SK-N-SH (cell line): Measurements from ENCODE around the gene ALPK3. TPM values are rescaled to one million over a fixed set of nuclear protein-coding genes. Genes with fewer than 3 reads are reported as not detected.
"Not testable (repeated sequence)": the region's sequence is repeated elsewhere in the genome, so short reads cannot be mapped to it uniquely, and the experiment has no call there.

Experiments used
- CTCF ChIA-PET: fragments of 300-600, 350-600 bp; formaldehyde crosslinking; extraction: SDS; loops from one replicate; lab custom pipeline; 2021; lab: Yijun Ruan, JAX
- POLR2A ChIA-PET: fragments of 350-600 bp; sonication (Branson Sonifier 250); formaldehyde crosslinking; extraction: SDS; loops from one replicate; lab custom pipeline; 2020; ENCODE audit warnings: antibody characterized with exemption, inconsistent platforms; lab: Yijun Ruan, JAX
- DNase-seq: peaks from one replicate; pipeline ENCODE4 v3.0.0; 2012
- H2AFZ ChIP-seq: fragments of 200-600 bp; sonication (generic); 2 replicates; pipeline ENCODE4 v1.8.1; 2016; ENCODE audit warnings: antibody characterized with exemption, mild to moderate bottlenecking, low read depth
- H3F3A ChIP-seq: fragments of 200-600 bp; sonication (generic); replicated peaks from 2 replicates; pipeline ENCODE3; 2016; ENCODE audit warnings: antibody characterized with exemption, mild to moderate bottlenecking; ENCODE audit not compliant: insufficient read depth
- H3K27ac ChIP-seq, 2 experiments: fragments of 200-500 bp in 1 of 2; fragments of 200-600 bp in 1 of 2; sonication (Bioruptor generic) in 1 of 2; sonication (generic), shearing (Covaris generic) in 1 of 2; 2 replicates each; pipeline versions ENCODE4 v1.5.1 to v1.6.1; 2014 to 2016; ENCODE audit warnings: low read depth in 2 of 2, inconsistent platforms in 1 of 2, low read length in 1 of 2, mild to moderate bottlenecking in 1 of 2, mixed read lengths in 1 of 2
- H3K27me3 ChIP-seq: fragments of 200-600 bp; sonication (generic), shearing (Covaris generic); 2 replicates; pipeline ENCODE4 v1.6.1; 2016; ENCODE audit warnings: mixed run types; ENCODE audit not compliant: insufficient read depth
- H3K36me3 ChIP-seq, 2 experiments: fragments of 200-500 bp in 1 of 2; fragments of 200-600 bp in 1 of 2; sonication (Bioruptor generic) in 1 of 2; sonication (generic) in 1 of 2; replicated peaks in 1 of 2; 2 replicates each; pipeline versions ENCODE3 to v1.5.1; 2014 to 2016; ENCODE audit warnings: low read length in 1 of 2, mild to moderate bottlenecking in 1 of 2; ENCODE audit not compliant: insufficient read depth in 2 of 2, control insufficient read depth in 1 of 2
- H3K4me1 ChIP-seq, 2 experiments: fragments of 200-500 bp in 1 of 2; fragments of 200-600 bp in 1 of 2; sonication (Bioruptor generic) in 1 of 2; sonication (generic), shearing (Covaris generic) in 1 of 2; 2 replicates each; pipeline versions ENCODE4 v1.5.1 to v1.6.1; 2014 to 2016; ENCODE audit warnings: low read depth in 1 of 2, low read length in 1 of 2, mixed run types in 1 of 2; ENCODE audit not compliant: insufficient read depth in 2 of 2, control insufficient read depth in 1 of 2
- H3K4me2 ChIP-seq: fragments of 200-600 bp; sonication (generic), shearing (Covaris generic); 2 replicates; pipeline ENCODE4 v1.6.1; 2017; ENCODE audit warnings: mixed run types
- H3K4me3 ChIP-seq, 2 experiments: fragments of 200-500 bp in 1 of 2; fragments of 200-600 bp in 1 of 2; sonication (Bioruptor generic) in 1 of 2; sonication (generic), shearing (Covaris generic) in 1 of 2; 2 replicates each; pipeline versions ENCODE4 v1.5.1 to v1.8.1; 2014 to 2016; ENCODE audit warnings: low read depth in 2 of 2, inconsistent platforms in 1 of 2, low read length in 1 of 2, mild to moderate bottlenecking in 1 of 2, mixed read lengths in 1 of 2, moderate library complexity in 1 of 2
- H3K79me2 ChIP-seq: fragments of 200-600 bp; sonication (generic); 2 replicates; pipeline ENCODE4 v1.8.1; 2017; ENCODE audit warnings: mild to moderate bottlenecking; ENCODE audit not compliant: insufficient read depth
- H3K9ac ChIP-seq: fragments of 200-600 bp; sonication (generic); 2 replicates; pipeline ENCODE4 v1.6.1; 2017; ENCODE audit warnings: mixed run types
- H3K9me2 ChIP-seq: fragments of 200-600 bp; sonication (generic); 2 replicates; pipeline ENCODE4 v1.6.1; 2017; ENCODE audit warnings: mixed run types
- H3K9me3 ChIP-seq: fragments of 200-600 bp; sonication (generic); 2 replicates; pipeline ENCODE4 v1.6.1; 2017; ENCODE audit warnings: mixed run types, mild to moderate bottlenecking, moderate library complexity
- H4K20me1 ChIP-seq: fragments of 200-600 bp; sonication (generic); 2 replicates; pipeline ENCODE4 v1.6.1; 2017; ENCODE audit warnings: mild to moderate bottlenecking, mixed run types; ENCODE audit not compliant: insufficient read depth
- CHD2 ChIP-seq: fragments of 150-350 bp; IDR thresholded peaks from 2 replicates; pipeline ENCODE4 v1.6.1; 2018; ENCODE audit warnings: low read length; ENCODE audit not compliant: partially characterized antibody
- EP300 ChIP-seq, 2 experiments: IDR thresholded peaks; 2 replicates each; pipeline versions ENCODE4 v1.4.0 to v1.6.1; 2012; ENCODE audit warnings: borderline replicate concordance in 1 of 2, low read depth in 1 of 2, low read length in 1 of 2
- EZH2phosphoT487 ChIP-seq: fragments of 200-600 bp; sonication (generic); IDR thresholded peaks from 2 replicates; pipeline ENCODE4 v1.6.1; 2017; ENCODE audit warnings: low read depth, mixed run types, mild to moderate bottlenecking, antibody characterized with exemption, moderate library complexity, borderline replicate concordance
- FOSL2 ChIP-seq: IDR thresholded peaks from 2 replicates; pipeline ENCODE4 v1.4.0; 2012; ENCODE audit warnings: low read depth, mild to moderate bottlenecking, moderate library complexity, borderline replicate concordance
- FOXJ3 ChIP-seq: sonication (generic); formaldehyde crosslinking; IDR thresholded peaks from 2 replicates; pipeline ENCODE4 v1.5.1; 2020; ENCODE audit warnings: mild to moderate bottlenecking, missing genetic modification reagents
- GATA2 ChIP-seq: sonication (generic); formaldehyde crosslinking; IDR thresholded peaks from 2 replicates; pipeline ENCODE4 v1.5.0; 2020; ENCODE audit warnings: mild to moderate bottlenecking, missing genetic modification reagents
- MEF2A ChIP-seq: IDR thresholded peaks from 2 replicates; pipeline ENCODE4 v1.4.0; 2012; ENCODE audit warnings: low read depth, borderline replicate concordance
- RAD21 ChIP-seq: IDR thresholded peaks from 2 replicates; pipeline ENCODE4 v1.6.1; 2012; ENCODE audit warnings: mild to moderate bottlenecking, low read length
- RCOR1 ChIP-seq: fragments of 150-350 bp; IDR thresholded peaks from 2 replicates; pipeline ENCODE4 v1.6.1; 2017; ENCODE audit warnings: antibody characterized with exemption, low read length
- SMC3 ChIP-seq: IDR thresholded peaks from 2 replicates; pipeline ENCODE4 v1.6.1; 2012; ENCODE audit warnings: low read depth, low read length, improper control_type of control experiment
- TAF1 ChIP-seq: IDR thresholded peaks from 2 replicates; pipeline ENCODE4 v1.6.1; 2012; ENCODE audit warnings: low read depth, mild to moderate bottlenecking, low read length, moderate library complexity, borderline replicate concordance
- TCF12 ChIP-seq: IDR thresholded peaks from 2 replicates; pipeline ENCODE4 v1.4.0; 2012
- TEAD4 ChIP-seq: IDR thresholded peaks from 2 replicates; pipeline ENCODE4 v1.4.0; 2012; ENCODE audit warnings: mild to moderate bottlenecking, borderline replicate concordance; ENCODE audit not compliant: insufficient read depth
- WGBS: methylation state at CpG from one replicate; pipeline ENCODE4 v1.1.6; 2017; ENCODE audit warnings: low lambda C conversion rate; 5-methylcytosine and 5-hydroxymethylcytosine counted together
- polyA plus RNA-seq, 3 experiments: library from polyadenylated mRNA; depleted of rRNA; stranded (reverse); fragments of >200 nt; gene quantifications; 2 replicates each; pipeline ENCODE4 v1.2.3, GENCODE V29; 2012
- TF ChIP-seq, protein P1 (sequence below): fragments of 200-600 bp; sonication (generic); IDR thresholded peaks from 2 replicates; pipeline ENCODE4 v1.6.1; 2017; ENCODE audit warnings: antibody characterized with exemption, mild to moderate bottlenecking, moderate library complexity
- TF ChIP-seq, protein P2 (sequence below): fragments of 150-350 bp; IDR thresholded peaks from 2 replicates; pipeline ENCODE4 v1.6.1; 2016; ENCODE audit warnings: mild to moderate bottlenecking, low read depth, low read length
- TF ChIP-seq, protein P3 (sequence below): IDR thresholded peaks from 2 replicates; pipeline ENCODE4 v1.4.0; 2012; ENCODE audit warnings: low read depth, borderline replicate concordance
- TF ChIP-seq, protein P4 (sequence below): IDR thresholded peaks from 2 replicates; pipeline ENCODE4 v1.4.0; 2012; ENCODE audit warnings: low read depth

The ALPK3 gene
- polyA plus RNA-seq, 1 of the 3 experiments (the other 2 are of a cell fraction) = 0.16 TPM

DNA sequence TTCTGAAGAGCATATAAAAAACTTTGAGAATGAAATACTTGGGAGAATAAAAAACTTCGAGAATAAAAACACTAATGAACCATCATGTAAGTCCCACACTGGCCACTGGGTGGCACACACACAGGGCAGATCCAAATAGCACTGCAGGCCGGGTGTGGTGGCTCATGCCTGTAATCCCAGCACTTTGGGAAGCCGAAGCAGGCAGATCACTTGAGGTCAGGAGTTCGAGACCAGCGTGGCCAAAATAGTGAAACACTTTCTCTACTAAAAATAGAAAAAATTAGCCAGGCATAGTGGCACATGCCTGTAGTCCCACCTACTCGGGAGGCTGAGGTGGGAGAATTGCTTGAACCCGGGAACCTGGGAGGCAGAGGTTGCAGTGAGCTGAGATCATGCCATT is 28.5 kb downstream of the ALPK3 start:
- CTCF ChIA-PET = interaction anchor here (0.7 to 4.2 kb wide), 12 partner anchors 8 to 247 kb away, joined by 3 to 38 read pairs (median 3); no protein-coding TSS in a partner anchor
- DNase-seq = peak; percentile 55

DNA sequence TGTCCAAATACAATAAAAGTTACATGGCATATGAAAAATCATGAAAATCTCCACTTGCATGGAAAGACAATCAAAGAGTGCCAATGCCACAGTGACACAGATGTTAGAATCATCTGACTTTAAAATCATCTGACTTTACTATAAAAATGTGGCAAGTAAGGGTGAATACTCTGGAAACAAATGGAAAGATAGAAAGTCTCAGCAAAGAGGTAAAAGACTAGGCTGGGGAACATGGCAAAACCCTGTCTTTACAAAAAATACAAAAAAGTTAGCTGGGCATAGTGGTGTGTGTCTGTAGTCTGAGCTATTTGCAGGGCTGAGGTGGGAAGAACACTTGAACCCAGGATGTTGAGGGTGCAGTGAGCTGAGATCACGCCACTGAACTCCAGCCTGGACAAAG is 29.1 kb downstream of the ALPK3 start:
- ChIA-PET POLR2A (no interaction called here), CTCF (interaction anchor here (0.6 to 4.2 kb wide), 7 partner anchors 14 to 247 kb away, joined by 3 to 38 read pairs (median 4); no protein-coding TSS in a partner anchor)
- 75% methylated on average over 1 of the region's 1 CpG for WGBS
- Histone ChIP-seq H3K9me2 (no peaks in the 10 kb centered on the region), H3K9ac (no peak overlapping the region), H3K27ac (no peak overlapping the region), H3K36me3 (no peaks in the 10 kb centered on the region), H3K4me3 (no peak overlapping the region), H3K4me1 (peaks cover 0 to 1% of the 10 kb centered on the region in 2 experiments; a peak in 1 of 4 replicates), H3K27me3 (no peaks in the 10 kb centered on the region), H3F3A (no peaks in the 10 kb centered on the region), H2AFZ (no peak overlapping the region), H3K4me2 (no peak overlapping the region), H3K9me3 (peaks cover 23% of the 10 kb centered on the region; the same call in 1 of the 2 replicates), H4K20me1 (no peaks in the 10 kb centered on the region), H3K79me2 (no peaks in the 10 kb centered on the region)
- no peak for DNase-seq
- TF ChIP-seq FOSL2 = no peak

More for the DNA sequence above, 28.5 kb downstream of the ALPK3 start:
- H3K36me3 ChIP-seq, POLR2A ChIA-PET, H3K4me2 ChIP-seq, H3K79me2 ChIP-seq, H3K9me2 ChIP-seq, H3K9ac ChIP-seq, H2AFZ ChIP-seq, H3K4me3 ChIP-seq, H3K27ac ChIP-seq, H4K20me1 ChIP-seq, H3K27me3 ChIP-seq, H3F3A ChIP-seq, H3K4me1 ChIP-seq: not testable (repeated sequence)
- peaks cover 23% of the 10 kb centered on the region; the same call in 1 of the 2 replicates for H3K9me3 ChIP-seq
- TF ChIP-seq, protein P1, sequence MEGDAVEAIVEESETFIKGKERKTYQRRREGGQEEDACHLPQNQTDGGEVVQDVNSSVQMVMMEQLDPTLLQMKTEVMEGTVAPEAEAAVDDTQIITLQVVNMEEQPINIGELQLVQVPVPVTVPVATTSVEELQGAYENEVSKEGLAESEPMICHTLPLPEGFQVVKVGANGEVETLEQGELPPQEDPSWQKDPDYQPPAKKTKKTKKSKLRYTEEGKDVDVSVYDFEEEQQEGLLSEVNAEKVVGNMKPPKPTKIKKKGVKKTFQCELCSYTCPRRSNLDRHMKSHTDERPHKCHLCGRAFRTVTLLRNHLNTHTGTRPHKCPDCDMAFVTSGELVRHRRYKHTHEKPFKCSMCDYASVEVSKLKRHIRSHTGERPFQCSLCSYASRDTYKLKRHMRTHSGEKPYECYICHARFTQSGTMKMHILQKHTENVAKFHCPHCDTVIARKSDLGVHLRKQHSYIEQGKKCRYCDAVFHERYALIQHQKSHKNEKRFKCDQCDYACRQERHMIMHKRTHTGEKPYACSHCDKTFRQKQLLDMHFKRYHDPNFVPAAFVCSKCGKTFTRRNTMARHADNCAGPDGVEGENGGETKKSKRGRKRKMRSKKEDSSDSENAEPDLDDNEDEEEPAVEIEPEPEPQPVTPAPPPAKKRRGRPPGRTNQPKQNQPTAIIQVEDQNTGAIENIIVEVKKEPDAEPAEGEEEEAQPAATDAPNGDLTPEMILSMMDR = peak; percentile 61
- peak; percentile 47 for TF ChIP-seq SMC3
- TF ChIP-seq RAD21 = peak; percentile 61
- WGBS = 50% methylated on average over 7 of the region's 7 CpGs

DNA sequence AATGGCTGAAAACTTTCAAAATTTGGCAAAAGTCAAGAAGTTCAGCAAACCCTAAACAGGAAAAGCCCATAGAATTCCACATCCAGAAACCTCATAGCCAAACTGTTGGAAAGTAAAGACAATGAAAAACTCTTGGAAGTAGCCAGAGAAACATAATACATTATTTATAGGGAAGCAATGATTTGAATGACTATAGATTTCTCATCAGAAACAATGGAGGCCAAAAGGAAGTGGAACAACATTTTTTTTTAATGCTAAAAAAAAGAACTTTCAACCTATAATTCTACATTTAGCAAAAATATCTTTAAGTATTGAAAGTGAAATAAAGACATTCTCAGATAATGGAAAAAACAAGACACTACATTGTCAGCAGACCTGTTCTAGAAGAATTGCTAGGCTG is 30.2 kb downstream of the ALPK3 start:
- TF ChIP-seq EZH2phosphoT487 (no peak), TAF1 (no peak), FOXJ3 (no peak), TCF12 (no peak), EP300 (IDR thresholded peaks at IDR 0.05; ENCODE audit: borderline replicate concordance in 1 of 2, low read depth in 1 of 2, low read length in 1 of 2) (no peak), RAD21 (no peak), GATA2 (no peak), TEAD4 (no peak), RCOR1 (no peak), CHD2 (no peak), MEF2A (no peak)
- TF ChIP-seq, protein P2, sequence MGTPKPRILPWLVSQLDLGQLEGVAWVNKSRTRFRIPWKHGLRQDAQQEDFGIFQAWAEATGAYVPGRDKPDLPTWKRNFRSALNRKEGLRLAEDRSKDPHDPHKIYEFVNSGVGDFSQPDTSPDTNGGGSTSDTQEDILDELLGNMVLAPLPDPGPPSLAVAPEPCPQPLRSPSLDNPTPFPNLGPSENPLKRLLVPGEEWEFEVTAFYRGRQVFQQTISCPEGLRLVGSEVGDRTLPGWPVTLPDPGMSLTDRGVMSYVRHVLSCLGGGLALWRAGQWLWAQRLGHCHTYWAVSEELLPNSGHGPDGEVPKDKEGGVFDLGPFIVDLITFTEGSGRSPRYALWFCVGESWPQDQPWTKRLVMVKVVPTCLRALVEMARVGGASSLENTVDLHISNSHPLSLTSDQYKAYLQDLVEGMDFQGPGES = no peak
- TF ChIP-seq, protein P3, sequence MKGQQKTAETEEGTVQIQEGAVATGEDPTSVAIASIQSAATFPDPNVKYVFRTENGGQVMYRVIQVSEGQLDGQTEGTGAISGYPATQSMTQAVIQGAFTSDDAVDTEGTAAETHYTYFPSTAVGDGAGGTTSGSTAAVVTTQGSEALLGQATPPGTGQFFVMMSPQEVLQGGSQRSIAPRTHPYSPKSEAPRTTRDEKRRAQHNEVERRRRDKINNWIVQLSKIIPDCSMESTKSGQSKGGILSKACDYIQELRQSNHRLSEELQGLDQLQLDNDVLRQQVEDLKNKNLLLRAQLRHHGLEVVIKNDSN = no peak
- TF ChIP-seq, protein P4, sequence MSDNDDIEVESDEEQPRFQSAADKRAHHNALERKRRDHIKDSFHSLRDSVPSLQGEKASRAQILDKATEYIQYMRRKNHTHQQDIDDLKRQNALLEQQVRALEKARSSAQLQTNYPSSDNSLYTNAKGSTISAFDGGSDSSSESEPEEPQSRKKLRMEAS = no peak
- no peaks in the 10 kb centered on the region for H3F3A ChIP-seq
- H4K20me1 ChIP-seq = no peaks in the 10 kb centered on the region
- H3K4me3 ChIP-seq = no peak overlapping the region
- H3K4me2 ChIP-seq = no peak overlapping the region
- DNase-seq = no peak
- no peaks in the 10 kb centered on the region for H3K4me1 ChIP-seq
- H3K27ac ChIP-seq = no peak overlapping the region
- H3K9ac ChIP-seq = no peak overlapping the region
- H3K27me3 ChIP-seq = no peaks in the 10 kb centered on the region
- no peaks in the 10 kb centered on the region for H3K36me3 ChIP-seq
- CTCF ChIA-PET = no interaction called here
- POLR2A ChIA-PET = no interaction called here
- H3K79me2 ChIP-seq = no peaks in the 10 kb centered on the region
- peaks cover 23% of the 10 kb centered on the region; the same call in 1 of the 2 replicates for H3K9me3 ChIP-seq
- no peak overlapping the region for H2AFZ ChIP-seq
- no peaks in the 10 kb centered on the region for H3K9me2 ChIP-seq
